H1 (cell line): ENCODE data around the gene RAB33A. TPM values are rescaled to one million over a fixed set of nuclear protein-coding genes. Genes with fewer than 3 reads are reported as not detected.

Experiments
- CTCF ChIA-PET: fragments of 300-600 bp; sonication (Branson Sonifier 250); formaldehyde crosslinking; loops from one replicate; lab custom pipeline; 2021; ENCODE audit not compliant: partially characterized antibody; lab: Charles Lee
- POLR2A ChIA-PET: fragments of 300-600 bp; sonication (Branson Sonifier 250); formaldehyde crosslinking; loops from one replicate; lab custom pipeline; 2021; ENCODE audit warnings: inconsistent platforms; ENCODE audit not compliant: partially characterized antibody; lab: Charles Lee
- DNase-seq, 2 experiments: peaks; one replicate each; pipeline versions ENCODE4 v3.0.0 to v3.0.0-alpha.2; 2010 to 2022; ENCODE audit warnings: low spot score in 2 of 2, low read depth in 1 of 2, mixed read lengths in 1 of 2
- FAIRE-seq: peaks from 2 replicates; lab custom pipeline; 2011; peaks lifted over from hg19 to GRCh38; lab: Jason Lieb, UNC
- H2AFZ ChIP-seq: 2 replicates; pipeline ENCODE4 v1.8.1; 2012; ENCODE audit warnings: low read length, inconsistent platforms
- H2AK5ac ChIP-seq: 2 replicates; pipeline ENCODE4 v1.6.1; 2013; ENCODE audit warnings: low read depth, low read length
- H2BK120ac ChIP-seq: replicated peaks from 2 replicates; pipeline ENCODE3; 2013; ENCODE audit warnings: low read depth, low read length, inconsistent platforms
- H2BK12ac ChIP-seq: 2 replicates; pipeline ENCODE4 v1.6.1; 2013; ENCODE audit warnings: low read depth, low read length
- H2BK15ac ChIP-seq: 2 replicates; pipeline ENCODE4 v1.6.1; 2013; ENCODE audit warnings: low read length
- H2BK20ac ChIP-seq: 2 replicates; pipeline ENCODE4 v1.6.1; 2013; ENCODE audit warnings: low read length
- H2BK5ac ChIP-seq: 2 replicates; pipeline ENCODE4 v1.6.1; 2013; ENCODE audit warnings: low read depth, low read length
- H3K14ac ChIP-seq: 2 replicates; pipeline ENCODE4 v1.6.1; 2013; ENCODE audit warnings: inconsistent platforms; ENCODE audit not compliant: insufficient read length
- H3K18ac ChIP-seq: 2 replicates; pipeline ENCODE4 v1.6.1; 2013; ENCODE audit warnings: low read length; ENCODE audit errors: extremely low read depth
- H3K23ac ChIP-seq: 2 replicates; pipeline ENCODE4 v1.6.1; 2013; ENCODE audit warnings: inconsistent platforms; ENCODE audit not compliant: insufficient read length
- H3K23me2 ChIP-seq: 2 replicates; pipeline ENCODE4 v1.6.1; 2013; ENCODE audit warnings: low read depth, low read length
- H3K27ac ChIP-seq: 2 replicates; pipeline ENCODE4 v1.6.1; 2011; ENCODE audit warnings: low read depth, low read length, inconsistent platforms
- H3K27me3 ChIP-seq, 4 experiments: replicated peaks in 1 of 4; 1 replicate in 1 of 4; 2 replicates in 3 of 4; pipeline versions ENCODE4 v1.6.1 to v1.8.1; 2011 to 2013; ENCODE audit warnings: low read length in 3 of 4, mild to moderate bottlenecking in 3 of 4, inconsistent platforms in 2 of 4, mixed read lengths in 2 of 4, moderate library complexity in 1 of 4; ENCODE audit not compliant: control insufficient read depth in 3 of 4, insufficient read depth in 3 of 4; ENCODE audit errors: extremely low read depth in 1 of 4
- H3K36me3 ChIP-seq, 4 experiments: 2 replicates each; pipeline versions ENCODE4 v1.6.1 to v1.8.1; 2011 to 2013; ENCODE audit warnings: mild to moderate bottlenecking in 4 of 4, low read length in 3 of 4, moderate library complexity in 2 of 4, control low read depth in 1 of 4, inconsistent platforms in 1 of 4; ENCODE audit not compliant: insufficient read depth in 4 of 4, control insufficient read depth in 2 of 4
- H3K4ac ChIP-seq: replicated peaks from 2 replicates; pipeline ENCODE3; 2013; ENCODE audit warnings: low read length, low read depth, mixed read lengths, inconsistent platforms; ENCODE audit not compliant: insufficient read length
- H3K4me1 ChIP-seq, 4 experiments: replicated peaks in 1 of 4; 1 replicate in 1 of 4; 2 replicates in 3 of 4; pipeline versions ENCODE4 v1.6.1 to v1.8.1; 2011 to 2013; ENCODE audit warnings: low read length in 3 of 4, inconsistent platforms in 2 of 4, mixed read lengths in 1 of 4; ENCODE audit not compliant: insufficient read depth in 4 of 4, control insufficient read depth in 3 of 4
- H3K4me2 ChIP-seq, 2 experiments: 2 replicates each; pipeline versions ENCODE4 v1.6.1 to v1.8.1; 2011 to 2013; ENCODE audit warnings: low read depth in 2 of 2, low read length in 2 of 2, control low read depth in 1 of 2, inconsistent platforms in 1 of 2, mild to moderate bottlenecking in 1 of 2; ENCODE audit not compliant: insufficient read depth in 1 of 2
- H3K4me3 ChIP-seq, 4 experiments: fragments of 200-600, 300-600 bp in 1 of 4; sonication (generic), shearing (Covaris generic), sonication (Bioruptor Twin) in 1 of 4; 2 replicates each; pipeline versions ENCODE4 v1.5.1 to v1.8.1; 2011 to 2016; ENCODE audit warnings: low read length in 4 of 4, low read depth in 3 of 4, control low read depth in 2 of 4, inconsistent platforms in 2 of 4, mild to moderate bottlenecking in 2 of 4, mixed read lengths in 1 of 4, moderate library complexity in 1 of 4; ENCODE audit not compliant: insufficient read depth in 2 of 4; ENCODE audit errors: extremely low read depth in 1 of 4
- H3K56ac ChIP-seq: replicated peaks from 2 replicates; pipeline ENCODE3; 2013; ENCODE audit warnings: low read depth, mild to moderate bottlenecking, mixed read lengths, low read length, inconsistent platforms; ENCODE audit not compliant: insufficient read length
- H3K79me1 ChIP-seq: 2 replicates; pipeline ENCODE4 v1.6.1; 2013; ENCODE audit warnings: low read depth, low read length, control low read depth
- H3K79me2 ChIP-seq, 2 experiments: 2 replicates each; pipeline versions ENCODE4 v1.6.1 to v1.8.1; 2012 to 2013; ENCODE audit warnings: low read length in 2 of 2, mild to moderate bottlenecking in 2 of 2, inconsistent platforms in 1 of 2; ENCODE audit not compliant: insufficient read depth in 2 of 2, control insufficient read depth in 1 of 2
- H3K9ac ChIP-seq, 4 experiments: replicated peaks in 1 of 4; 1 replicate in 1 of 4; 2 replicates in 3 of 4; pipeline versions ENCODE4 v1.6.1 to v1.8.1; 2011 to 2013; ENCODE audit warnings: low read depth in 3 of 4, low read length in 3 of 4, control low read depth in 2 of 4, mild to moderate bottlenecking in 2 of 4, moderate library complexity in 2 of 4, inconsistent platforms in 1 of 4; ENCODE audit errors: extremely low read depth in 1 of 4
- H3K9me3 ChIP-seq, 2 experiments: 2 replicates each; pipeline versions ENCODE4 v1.6.1 to v1.8.1; 2012 to 2013; ENCODE audit warnings: mild to moderate bottlenecking in 2 of 2, moderate library complexity in 2 of 2, control low read depth in 1 of 2, inconsistent platforms in 1 of 2, low read depth in 1 of 2, low read length in 1 of 2, mixed read lengths in 1 of 2; ENCODE audit not compliant: insufficient read depth in 2 of 2
- H4K20me1 ChIP-seq, 2 experiments: replicated peaks in 1 of 2; 2 replicates each; pipeline versions ENCODE3 to v1.8.1; 2011 to 2013; ENCODE audit warnings: inconsistent platforms in 2 of 2, low read length in 2 of 2, mild to moderate bottlenecking in 1 of 2; ENCODE audit not compliant: insufficient read depth in 2 of 2, control insufficient read depth in 1 of 2
- H4K5ac ChIP-seq: 2 replicates; pipeline ENCODE4 v1.6.1; 2013; ENCODE audit warnings: low read length, low read depth, mixed read lengths, inconsistent platforms; ENCODE audit not compliant: insufficient read length
- H4K8ac ChIP-seq: 2 replicates; pipeline ENCODE4 v1.8.0; 2013; ENCODE audit warnings: mild to moderate bottlenecking, moderate library complexity, low read length, inconsistent platforms; ENCODE audit not compliant: insufficient read depth; ENCODE audit errors: extremely low read depth
- H4K91ac ChIP-seq: replicated peaks from 2 replicates; pipeline ENCODE3; 2013; ENCODE audit warnings: low read length, mixed read lengths, inconsistent platforms; ENCODE audit not compliant: insufficient read length
- ATF2 ChIP-seq: IDR thresholded peaks from 2 replicates; pipeline ENCODE4 v1.6.1; 2012; ENCODE audit warnings: low read length, inconsistent platforms
- RFX5 ChIP-seq: IDR thresholded peaks from 2 replicates; pipeline ENCODE4 v1.6.1; 2011; ENCODE audit warnings: low read depth, low read length, improper control_type of control experiment, borderline replicate concordance
- WGBS, 2 experiments: shearing (Covaris generic) in 1 of 2; methylation state at CpG; one replicate each; pipeline versions ENCODE4 v1.1.6 to v1.1.7; 2013 to 2015; ENCODE audit warnings: low lambda C conversion rate in 2 of 2, mixed read lengths in 2 of 2, inconsistent platforms in 1 of 2, low coverage in 1 of 2, missing lambda C conversion rate in 1 of 2; ENCODE audit not compliant: insufficient replicate concordance in 2 of 2, insufficient coverage in 1 of 2, insufficient read length in 1 of 2; ENCODE audit errors: extremely low coverage in 1 of 2, missing lambda C conversion rate in 1 of 2; 5-methylcytosine and 5-hydroxymethylcytosine counted together
- polyA plus RNA-seq, 7 experiments: library from polyadenylated mRNA; depleted of rRNA in 3 of 7; stranded (reverse) in 5 of 7; unstranded in 2 of 7; fragments of >200 nt in 5 of 7; fragments of 200-250 nt in 2 of 7; gene quantifications; 1 replicate in 5 of 7; 2 replicates in 1 of 7; 4 replicates in 1 of 7; pipeline versions ENCODE4 v1.2.1 to v1.2.3, GENCODE V29; 2011 to 2013; ENCODE audit warnings: missing spikeins in 2 of 7, mixed read lengths in 2 of 7
- total RNA-seq: library from RNA; stranded (reverse); fragmentation: NEBNext Ultra II Directional; extraction: Animal tissue kit (Norgen Biotek cat#: 25700); gene quantifications from 2 replicates; pipeline ENCODE4 v1.2.1, GENCODE V29; 2021

Gene RAB33A
- total and polyA plus RNA-seq, 2 of the 8 experiments (the other 6 are each of a cell fraction or from before 2014, with no cell fraction given) = 2.8 to 4.6 TPM

DNA sequence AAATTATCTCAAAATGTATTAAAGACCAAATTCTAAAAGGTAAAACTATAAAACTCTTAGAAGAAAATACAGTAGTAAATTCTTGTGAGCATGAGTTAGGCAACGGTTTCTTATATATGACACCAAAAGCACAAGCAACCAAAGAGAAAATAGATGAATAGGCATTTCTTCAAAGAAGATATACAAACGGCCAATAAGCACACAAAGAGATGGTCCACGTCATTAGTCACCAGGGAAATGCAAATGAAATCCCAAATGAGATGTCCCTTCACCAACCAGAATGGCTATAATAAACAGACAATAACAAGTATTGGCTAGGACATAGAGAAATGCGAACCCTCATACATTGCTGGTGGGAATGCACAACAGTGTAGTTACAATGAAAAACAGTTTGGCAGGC lies 44.6 kb downstream of the RAB33A start:
- Histone ChIP-seq H3K56ac (no peak overlapping the region), H4K91ac (no peak overlapping the region), H3K9ac (no peak overlapping the region), H3K23me2 (no peaks in the 10 kb centered on the region), H2AFZ (no peak overlapping the region), H3K18ac (no peak overlapping the region), H4K8ac (no peak overlapping the region), H3K36me3 (peaks cover 0 to 47% (median 17%) of the 10 kb centered on the region in 4 experiments; a peak in 5 of 8 replicates), H3K23ac (no peak overlapping the region), H3K27me3 (no peaks in the 10 kb centered on the region), H3K4ac (no peak overlapping the region), H2BK15ac (no peak overlapping the region), H4K5ac (no peak overlapping the region), H3K9me3 (no peaks in the 10 kb centered on the region), H4K20me1 (peaks cover 0 to 1% of the 10 kb centered on the region in 2 experiments), H3K4me2 (no peak overlapping the region), H2BK5ac (no peak overlapping the region), H3K14ac (no peak overlapping the region), H3K4me3 (no peak overlapping the region), H3K79me1 (no peaks in the 10 kb centered on the region), H3K4me1 (no peaks in the 10 kb centered on the region), H3K79me2 (no peaks in the 10 kb centered on the region), H2BK120ac (no peak overlapping the region), H3K27ac (no peak overlapping the region), H2AK5ac (no peak overlapping the region), H2BK20ac (no peak overlapping the region), H2BK12ac (no peak overlapping the region)
- TF ChIP-seq RFX5 = peak; percentile 59; the same call in 1 of the 2 replicates
- TF ChIP-seq ATF2 = no peak
- POLR2A ChIA-PET = no interaction called here
- DNase-seq (no peak), FAIRE-seq (no peak)
- CTCF ChIA-PET = interaction anchor here (0.7 kb wide), 1 partner anchor 11 kb away, joined by 3 read pairs; no protein-coding TSS in a partner anchor
- 82% methylated on average over 4 of the region's 4 CpGs; no CpG with 5 or more reads in 1 of the 2 experiments for WGBS, 2 experiments
